Measurements from ENCODE around the gene ATP2B2.

ATP2B2 gene

DNA sequence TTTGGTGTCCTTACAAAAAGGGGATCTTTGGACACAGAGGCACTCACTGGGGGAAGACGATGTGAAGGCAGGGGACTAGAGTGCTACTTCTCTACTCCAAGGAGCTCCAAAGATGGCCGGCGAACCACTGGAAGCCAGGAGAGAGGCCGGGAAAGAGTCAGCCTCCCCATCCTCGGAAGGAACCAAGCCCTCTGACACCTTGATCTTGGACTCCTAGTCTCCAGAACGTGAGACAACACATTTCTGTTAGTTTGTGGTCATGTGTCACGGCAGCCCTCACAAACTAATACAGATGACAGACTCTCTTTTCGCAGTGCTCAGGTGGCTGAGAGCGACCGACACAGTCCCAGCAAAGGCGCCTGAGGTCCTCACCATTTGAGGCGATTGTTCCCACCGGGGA is 24.4 kb upstream of the ATP2B2 start:
- DNase-seq (ENCODE audit: low read depth), result no peak

- no peak for DNase-seq (ENCODE audit: low read depth)
Measured at GRCh38 chr3:10528046-10528445, 22.7 kb upstream of the ATP2B2 start.

- DNase-seq (ENCODE audit: low read depth), result no peak
Measured at GRCh38 chr3:10527295-10528001, 22.1 kb upstream of the ATP2B2 start.

GRCh38 chr3:10526366-10526765 is 21.0 kb upstream of the ATP2B2 start:
- DNase-seq (ENCODE audit: low read depth), result no peak

GRCh38 chr3:10524799-10525301 is 19.5 kb upstream of the ATP2B2 start:
- DNase-seq (ENCODE audit: low read depth), result no peak

DNA sequence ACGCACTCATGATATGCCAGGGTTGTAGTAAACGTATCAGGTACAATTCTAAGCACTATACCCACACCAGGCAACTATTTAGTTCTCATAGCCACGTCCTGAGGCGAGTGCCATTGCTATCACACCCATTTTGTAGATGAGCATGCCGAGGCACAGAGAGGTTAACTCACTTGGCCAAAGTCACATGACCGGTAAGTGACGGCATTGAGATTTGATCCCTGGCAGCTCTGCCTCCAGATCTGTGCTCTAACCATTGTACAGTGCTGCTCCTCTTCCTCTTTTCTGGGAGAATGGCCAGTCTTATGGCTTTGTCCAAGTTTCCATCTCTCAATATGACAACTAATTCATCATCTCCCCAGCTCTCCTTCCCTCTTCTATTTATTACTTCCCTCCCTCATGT is 18.9 kb upstream of the ATP2B2 start:
- no peak for DNase-seq (ENCODE audit: low read depth)

DNA sequence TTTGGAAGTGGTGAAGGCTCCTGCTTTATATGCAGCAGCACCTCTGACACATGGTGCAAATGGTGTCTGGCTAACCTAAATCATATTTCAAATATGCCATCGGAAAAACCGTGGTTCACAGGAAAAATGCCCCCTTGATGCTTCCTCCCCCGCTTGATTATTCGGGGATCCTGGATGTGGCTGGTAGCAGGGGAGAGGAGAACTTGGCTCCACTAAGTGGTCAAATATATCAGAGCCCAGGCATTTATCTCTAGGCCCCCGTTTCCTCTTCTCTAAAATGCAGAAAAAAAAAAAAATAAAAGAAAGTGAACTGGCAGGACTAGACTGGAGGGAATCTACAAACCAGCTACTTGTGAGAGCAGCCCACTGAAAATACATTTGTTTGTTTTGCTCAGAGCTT is 18.2 kb upstream of the ATP2B2 start:
- DNase-seq (ENCODE audit: low read depth), result no peak

DNA sequence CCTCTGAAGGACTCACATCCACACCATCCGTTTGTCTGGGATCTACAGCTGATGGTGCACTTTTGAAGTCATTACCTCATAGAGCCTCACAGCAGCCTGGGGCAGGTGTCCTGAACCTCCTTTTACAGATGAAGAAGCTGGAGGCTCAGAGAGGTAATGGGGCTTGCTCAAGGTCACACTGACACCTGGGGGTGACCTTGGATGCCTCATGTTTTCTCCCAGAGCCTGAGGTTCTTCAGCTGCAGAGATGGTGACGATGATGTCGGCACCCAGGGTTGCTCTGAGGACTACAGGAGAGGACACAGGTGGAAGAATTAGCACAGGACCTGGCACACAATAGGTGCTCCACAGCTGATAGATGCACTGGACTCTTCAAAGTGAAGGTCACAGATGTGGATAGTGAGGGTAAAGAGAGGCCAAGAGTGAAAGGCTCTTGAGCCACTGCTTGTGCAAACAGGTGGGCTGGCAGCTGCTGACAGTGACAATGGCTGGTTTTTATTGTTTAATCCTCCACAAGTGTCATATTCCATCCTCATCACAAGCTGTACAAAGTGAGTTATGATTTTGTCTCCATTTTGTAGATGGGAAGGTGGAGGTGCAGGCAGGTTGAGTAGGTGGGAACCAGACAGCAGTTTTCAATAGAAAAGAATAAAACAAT is 17.4 kb upstream of the ATP2B2 start:
- DNase-seq (ENCODE audit: low read depth), result no peak

DNA sequence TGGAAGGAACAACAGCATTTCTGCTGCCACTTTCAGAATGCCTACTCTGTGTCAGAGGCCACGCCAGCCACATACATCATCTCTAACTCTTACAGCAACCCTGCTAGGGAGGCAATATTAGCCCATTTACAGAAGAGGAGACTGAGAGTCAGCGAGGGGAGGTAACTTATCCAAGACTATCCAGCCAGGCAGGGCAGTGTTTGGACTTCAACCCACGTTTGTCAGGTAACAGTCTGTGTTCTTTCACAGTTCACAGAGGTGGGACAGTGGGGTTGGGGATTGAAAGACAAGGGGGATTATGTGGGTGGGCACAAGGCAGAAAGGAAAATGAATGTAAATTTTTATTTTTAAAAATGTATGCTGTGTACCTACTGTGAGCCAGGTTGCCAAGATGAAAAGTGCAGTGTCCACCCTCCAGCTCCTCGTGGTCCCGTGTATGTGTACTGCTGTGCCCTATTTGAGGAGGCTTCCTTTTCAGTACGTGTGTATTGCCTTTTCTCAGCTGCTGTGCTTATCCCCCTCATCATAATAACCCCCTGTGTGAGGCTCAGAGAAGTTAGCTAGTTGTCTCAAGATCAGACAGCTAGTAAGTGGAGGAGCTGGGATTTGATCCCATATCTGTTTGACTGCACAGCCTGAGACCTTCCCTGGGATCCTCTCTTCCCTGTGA is 16.5 kb upstream of the ATP2B2 start:
- DNase-seq (ENCODE audit: low read depth), result no peak

GRCh38 chr3:10520072-10520471 is 14.7 kb upstream of the ATP2B2 start:
- no peak for DNase-seq (ENCODE audit: low read depth)

GRCh38 chr3:10519236-10519635 is 13.8 kb upstream of the ATP2B2 start:
- no peak for DNase-seq (ENCODE audit: low read depth)

GRCh38 chr3:10518506-10519150 is 13.2 kb upstream of the ATP2B2 start:
- DNase-seq (ENCODE audit: low read depth), result no peak

GRCh38 chr3:10517627-10518026 is 12.2 kb upstream of the ATP2B2 start:
- no peak for DNase-seq (ENCODE audit: low read depth)

GRCh38 chr3:10516544-10517452 is 11.4 kb upstream of the ATP2B2 start:
- no peak for DNase-seq (ENCODE audit: low read depth)

- no peak for DNase-seq (ENCODE audit: low read depth)
Measured at GRCh38 chr3:10515884-10516495, 10.6 kb upstream of the ATP2B2 start.

DNA sequence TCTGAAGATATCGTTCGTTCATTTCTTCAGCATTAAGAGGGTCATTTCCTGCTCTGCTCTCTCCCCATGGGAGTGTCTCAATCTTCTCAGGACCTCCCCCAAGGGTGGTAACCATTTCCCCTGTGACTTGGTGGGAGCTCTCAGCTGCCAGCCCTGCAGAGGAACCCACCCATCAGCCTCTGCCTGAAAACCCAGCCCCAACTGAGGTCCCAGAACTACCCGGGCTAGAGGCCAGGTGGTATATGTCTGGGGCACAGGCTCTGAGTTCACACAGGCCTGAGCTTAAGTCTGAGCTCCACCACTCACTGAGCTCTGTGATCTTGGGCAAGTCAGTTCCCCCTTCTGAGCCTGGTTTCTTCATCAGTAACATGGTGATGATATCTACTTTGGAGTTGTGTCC is 10.0 kb upstream of the ATP2B2 start:
- DNase-seq (ENCODE audit: low read depth), result no peak

GRCh38 chr3:10514407-10515069 is 9.2 kb upstream of the ATP2B2 start:
- DNase-seq (ENCODE audit: low read depth), result no peak

- no peak for DNase-seq (ENCODE audit: low read depth)
Measured at GRCh38 chr3:10513306-10513705, 7.9 kb upstream of the ATP2B2 start.

- no peak for DNase-seq (ENCODE audit: low read depth)
Measured at GRCh38 chr3:10512687-10513086, 7.3 kb upstream of the ATP2B2 start.

DNA sequence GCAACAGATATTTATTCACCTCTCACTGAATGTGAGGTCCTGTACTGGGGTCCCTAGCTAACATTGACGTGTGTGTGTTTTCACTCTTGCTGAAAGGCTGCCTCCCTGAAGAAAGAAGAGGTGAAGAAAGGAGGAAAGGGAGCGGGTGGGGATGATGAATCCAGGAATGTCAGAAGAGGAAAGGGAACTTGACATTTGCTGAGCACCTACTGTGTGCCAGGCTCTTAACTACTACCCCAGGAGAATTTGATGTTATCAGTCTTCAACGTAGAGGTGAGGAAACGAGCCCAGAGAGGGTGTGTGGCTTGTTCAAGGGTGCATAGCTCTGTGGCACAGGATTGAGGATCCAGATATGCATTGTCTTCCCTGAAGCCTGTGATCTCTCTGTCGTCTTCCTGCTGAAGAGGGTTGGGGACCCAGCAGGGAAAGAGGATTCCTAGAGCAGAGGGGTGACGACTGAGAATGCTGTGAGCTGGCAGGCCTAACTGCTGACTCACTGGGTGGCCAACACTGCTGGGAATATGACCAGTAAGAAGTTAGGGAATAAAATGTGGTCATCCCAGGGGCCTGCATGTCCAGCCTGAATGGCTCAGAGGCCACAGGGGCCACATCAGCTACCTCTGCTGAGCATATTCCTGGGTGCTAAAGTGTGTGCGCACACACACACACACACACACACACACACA is 6.6 kb upstream of the ATP2B2 start:
- DNase-seq (ENCODE audit: low read depth), result no peak

All from HS-5 (cell line).